Panc1 (cell line): ENCODE measurements around the gene CBFB. TPM values are rescaled to one million over a fixed set of nuclear protein-coding genes. Genes with fewer than 3 reads are reported as not detected.

ENCODE experiments used
- total RNA-seq: library from RNA; stranded (reverse); gene quantifications from one replicate; pipeline ENCODE4 v1.2.1, GENCODE V29; 2021; ENCODE audit not compliant: unreplicated experiment

CBFB gene
- total RNA-seq, 1 experiment from 2014 or later, result 66.4 TPM

Other genes starting within 250 kb of the CBFB start
- gene TERB1, start 227.6 kb upstream of the CBFB start, total RNA-seq, result not detected
- gene NAE1, start 198.2 kb upstream of the CBFB start, total RNA-seq, result 70.7 TPM
- gene CA7, start 184.7 kb upstream of the CBFB start, total RNA-seq, result not detected
- 15.9 TPM for gene PDP2, start 148.6 kb upstream of the CBFB start, total RNA-seq
- gene CDH16, start 110.3 kb upstream of the CBFB start, total RNA-seq, result not detected
- gene RRAD, start 103.6 kb upstream of the CBFB start, total RNA-seq, result 4.3 TPM
- gene CIAO2B, start 94.7 kb upstream of the CBFB start, total RNA-seq, result 96.6 TPM
- 26.3 TPM for gene CES2, start 93.6 kb upstream of the CBFB start, total RNA-seq
- not detected for gene CES3, start 67.9 kb upstream of the CBFB start, total RNA-seq
- gene CES4A, start 40.6 kb upstream of the CBFB start, total RNA-seq, result 6.1 TPM
- 15.7 TPM for gene PHAF1, start 80.8 kb downstream of the CBFB start, total RNA-seq
- 11.5 TPM for gene B3GNT9, start 121.8 kb downstream of the CBFB start, total RNA-seq
- 18.5 TPM for gene TRADD, start 130.8 kb downstream of the CBFB start, total RNA-seq
- 17.8 TPM for gene FBXL8, start 130.8 kb downstream of the CBFB start, total RNA-seq
- 38.6 TPM for gene HSF4, start 135.6 kb downstream of the CBFB start, total RNA-seq
- gene NOL3, start 141.4 kb downstream of the CBFB start, total RNA-seq, result 27.9 TPM
- gene MATCAP1, start 154.8 kb downstream of the CBFB start, total RNA-seq, result 13.9 TPM
- gene EXOC3L1, start 161.0 kb downstream of the CBFB start, total RNA-seq, result 0.41 TPM
- gene E2F4, start 163.0 kb downstream of the CBFB start, total RNA-seq, result 74.5 TPM
- gene ELMO3, start 170.0 kb downstream of the CBFB start, total RNA-seq, result 2.0 TPM
- gene TMEM208, start 198.0 kb downstream of the CBFB start, total RNA-seq, result 25.6 TPM
- 9.3 TPM for gene FHOD1, start 218.3 kb downstream of the CBFB start, total RNA-seq
- gene SLC9A5, start 219.8 kb downstream of the CBFB start, total RNA-seq, result 1.7 TPM